Measurements from ENCODE around the gene NTSR2. TPM values are rescaled to one million over a fixed set of nuclear protein-coding genes. Genes with fewer than 3 reads are reported as not detected.
A peak's percentile ranks its signal among the peaks of the same experiment; 100 is the strongest.

The NTSR2 gene
- total RNA-seq, 1 donor from 2014 or later = not detected

GRCh38 chr2:11677136-11678055 is 7.4 kb upstream of the NTSR2 start:
- Histone ChIP-seq H3K9me3 (ENCODE audit: low read depth) (no peaks in the 10 kb centered on the region), H4K20me1 (ENCODE audit: low read depth) (no peaks in the 10 kb centered on the region), H3K27me3 (peaks cover 9% of the 10 kb centered on the region), H3K79me2 (ENCODE audit: low read depth) (no peaks in the 10 kb centered on the region), H3K4me3 (no peak overlapping the region), H2AFZ (replicated peaks) (peak overlapping the region; percentile 76), H3K36me3 (no peaks in the 10 kb centered on the region), H3F3A (ENCODE audit: low read depth) (peaks cover 4% of the 10 kb centered on the region), H3K4me1 (peaks cover 21% of the 10 kb centered on the region), H3K4me2 (peak overlapping the region; percentile 27), H3K27ac (no peak overlapping the region), H3K9ac (no peak overlapping the region)
- peak; percentile 33 for DNase-seq (ENCODE audit: low spot score)
- Mint-ChIP-seq H3K36me3 (no peaks in the 10 kb centered on the region), H3K4me3 (no peak overlapping the region), H3K27me3 (ENCODE audit: insufficient read depth, low read depth) (peaks cover 10% of the 10 kb centered on the region), H3K9me3 (no peaks in the 10 kb centered on the region), H3K27ac (no peak overlapping the region), H3K4me1 (peaks cover 41% of the 10 kb centered on the region)
- no peak for TF ChIP-seq EZH2phosphoT487 (IDR thresholded peaks at IDR 0.05)
- no peak for TF ChIP-seq EZH2 (IDR thresholded peaks at IDR 0.05)
- no peak for TF ChIP-seq CTCF (IDR thresholded peaks at IDR 0.05)

GRCh38 chr2:11676640-11677039 is 6.6 kb upstream of the NTSR2 start:
- Histone ChIP-seq H4K20me1 (ENCODE audit: low read depth) (no peaks in the 10 kb centered on the region), H3K4me1 (peaks cover 18% of the 10 kb centered on the region), H3F3A (ENCODE audit: low read depth) (peaks cover 4% of the 10 kb centered on the region), H3K4me3 (no peak overlapping the region), H3K9me3 (ENCODE audit: low read depth) (no peaks in the 10 kb centered on the region), H3K79me2 (ENCODE audit: low read depth) (no peaks in the 10 kb centered on the region), H3K36me3 (no peaks in the 10 kb centered on the region), H3K27me3 (peaks cover 14% of the 10 kb centered on the region), H3K9ac (no peak overlapping the region), H3K4me2 (no peak overlapping the region), H2AFZ (replicated peaks) (no peak overlapping the region), H3K27ac (no peak overlapping the region)
- TF ChIP-seq EZH2 (IDR thresholded peaks at IDR 0.05) = no peak
- no peak for TF ChIP-seq CTCF (IDR thresholded peaks at IDR 0.05)
- TF ChIP-seq EZH2phosphoT487 (IDR thresholded peaks at IDR 0.05) = no peak
- H3K36me3 Mint-ChIP-seq = no peaks in the 10 kb centered on the region
- H3K27ac Mint-ChIP-seq = no peak overlapping the region
- DNase-seq (ENCODE audit: low spot score) = no peak
- peaks cover 10% of the 10 kb centered on the region for H3K27me3 Mint-ChIP-seq (ENCODE audit: insufficient read depth, low read depth)
- no peaks in the 10 kb centered on the region for H3K9me3 Mint-ChIP-seq
- H3K4me1 Mint-ChIP-seq = peaks cover 36% of the 10 kb centered on the region
- no peak overlapping the region for H3K4me3 Mint-ChIP-seq

GRCh38 chr2:11675423-11676112 is 5.6 kb upstream of the NTSR2 start:
- no peak for TF ChIP-seq EZH2 (IDR thresholded peaks at IDR 0.05)
- TF ChIP-seq EZH2phosphoT487 (IDR thresholded peaks at IDR 0.05) = no peak
- TF ChIP-seq CTCF (IDR thresholded peaks at IDR 0.05) = no peak
- Histone ChIP-seq H3K27ac (no peak overlapping the region), H3F3A (ENCODE audit: low read depth) (peaks cover 10% of the 10 kb centered on the region), H3K4me3 (no peak overlapping the region), H3K4me2 (no peak overlapping the region), H3K27me3 (peaks cover 25% of the 10 kb centered on the region), H3K79me2 (ENCODE audit: low read depth) (no peaks in the 10 kb centered on the region), H2AFZ (replicated peaks) (no peak overlapping the region), H3K4me1 (peaks cover 14% of the 10 kb centered on the region), H3K9me3 (ENCODE audit: low read depth) (no peaks in the 10 kb centered on the region), H3K9ac (no peak overlapping the region), H4K20me1 (ENCODE audit: low read depth) (peaks cover 1% of the 10 kb centered on the region), H3K36me3 (no peaks in the 10 kb centered on the region)
- no peak overlapping the region for H3K27ac Mint-ChIP-seq
- H3K36me3 Mint-ChIP-seq = no peaks in the 10 kb centered on the region
- no peaks in the 10 kb centered on the region for H3K9me3 Mint-ChIP-seq
- peaks cover 27% of the 10 kb centered on the region for H3K4me1 Mint-ChIP-seq
- H3K4me3 Mint-ChIP-seq = no peak overlapping the region
- no peak for DNase-seq (ENCODE audit: low spot score)
- H3K27me3 Mint-ChIP-seq (ENCODE audit: insufficient read depth, low read depth) = peaks cover 13% of the 10 kb centered on the region

Data from neural progenitor cell (in vitro differentiated cells).